GM21515 (cell line): ENCODE results near the gene OCLN.
"Not testable (repeated sequence)": the region's sequence is repeated elsewhere in the genome, so short reads cannot be mapped to it uniquely, and the experiment has no call there.

Source experiments
- ATAC-seq: cut with Tn5 transposase; IDR thresholded peaks from one replicate; pipeline ENCODE4 v1.9.1; 2021; ENCODE audit not compliant: unreplicated experiment

The OCLN gene

GRCh38 chr5:69492391-69492922 is at the start of gene OCLN:
TSS of gene OCLN (plus strand) at chr5:69492790. CDS start at chr5:69504245, 11,455 bp downstream.
- ATAC-seq, result peak; percentile 51

- ATAC-seq, result no peak
Measured at GRCh38 chr5:69444127-69444754, 48.3 kb upstream of the OCLN start.

- ATAC-seq, result no peak
Measured at GRCh38 chr5:69449511-69449910, 43.1 kb upstream of the OCLN start.

GRCh38 chr5:69450116-69450515 is 42.5 kb upstream of the OCLN start:
- no peak for ATAC-seq

GRCh38 chr5:69450527-69450926 is 42.1 kb upstream of the OCLN start:
- not testable (repeated sequence) for ATAC-seq

GRCh38 chr5:69451941-69452647 is 40.5 kb upstream of the OCLN start:
- ATAC-seq, result no peak

- not testable (repeated sequence) for ATAC-seq
Measured at GRCh38 chr5:69453487-69453886, 39.1 kb upstream of the OCLN start.

GRCh38 chr5:69454460-69455249 is 37.9 kb upstream of the OCLN start:
- no peak for ATAC-seq

GRCh38 chr5:69455428-69455988 is 37.1 kb upstream of the OCLN start:
- ATAC-seq, result not testable (repeated sequence)

- ATAC-seq, result no peak
Measured at GRCh38 chr5:69462170-69462569, 30.4 kb upstream of the OCLN start.

GRCh38 chr5:69466375-69466774 is 26.2 kb upstream of the OCLN start:
- ATAC-seq, result not testable (repeated sequence)

GRCh38 chr5:69467442-69468225 is 25.0 kb upstream of the OCLN start:
- ATAC-seq, result peak; percentile 91

GRCh38 chr5:69468631-69469030 is 24.0 kb upstream of the OCLN start:
- ATAC-seq, result no peak

GRCh38 chr5:69471516-69471915 is 21.1 kb upstream of the OCLN start:
- not testable (repeated sequence) for ATAC-seq

GRCh38 chr5:69472535-69473143 is 20.0 kb upstream of the OCLN start:
- not testable (repeated sequence) for ATAC-seq

GRCh38 chr5:69477170-69477569 is 15.4 kb upstream of the OCLN start:
- ATAC-seq, result no peak

GRCh38 chr5:69478296-69478695 is 14.3 kb upstream of the OCLN start:
- not testable (repeated sequence) for ATAC-seq

- ATAC-seq, result no peak
Measured at GRCh38 chr5:69484891-69485290, 7.7 kb upstream of the OCLN start.

- ATAC-seq, result no peak
Measured at GRCh38 chr5:69485471-69485870, 7.1 kb upstream of the OCLN start.

GRCh38 chr5:69489246-69489645 is 3.3 kb upstream of the OCLN start:
- no peak for ATAC-seq
